SK-N-SH treated with all-trans-retinoic acid at 6 μM for 48 hours (cell line): ENCODE measurements around the gene GNA12.

Experiments used
- ARNTL ChIP-seq: fragments of 450-650 bp; formaldehyde crosslinking; IDR thresholded peaks from 2 replicates; pipeline ENCODE4 v1.5.0; 2020; ENCODE audit warnings: low read depth, mild to moderate bottlenecking, moderate library complexity, borderline replicate concordance
- BACH2 ChIP-seq: fragments of 250-450 bp; sonication (Bioruptor Pico); IDR thresholded peaks from 2 replicates; pipeline ENCODE4 v1.9.0; 2021; ENCODE audit warnings: mild to moderate bottlenecking, borderline replicate concordance
- ZNF70 ChIP-seq: fragments of 450-650 bp; formaldehyde crosslinking; IDR thresholded peaks from 2 replicates; pipeline ENCODE4 v1.5.0; 2020; ENCODE audit warnings: mild to moderate bottlenecking, moderate library complexity
- ZNF8 ChIP-seq: fragments of 450-650 bp; formaldehyde crosslinking; IDR thresholded peaks from 2 replicates; pipeline ENCODE4 v1.5.0; 2020; ENCODE audit warnings: mild to moderate bottlenecking, moderate library complexity
- TF ChIP-seq, protein P1 (sequence below): fragments of 250-450 bp; sonication (Bioruptor Pico); IDR thresholded peaks from 2 replicates; pipeline ENCODE4 v1.8.0; 2020; ENCODE audit warnings: mild to moderate bottlenecking, moderate library complexity, borderline replicate concordance

DNA sequence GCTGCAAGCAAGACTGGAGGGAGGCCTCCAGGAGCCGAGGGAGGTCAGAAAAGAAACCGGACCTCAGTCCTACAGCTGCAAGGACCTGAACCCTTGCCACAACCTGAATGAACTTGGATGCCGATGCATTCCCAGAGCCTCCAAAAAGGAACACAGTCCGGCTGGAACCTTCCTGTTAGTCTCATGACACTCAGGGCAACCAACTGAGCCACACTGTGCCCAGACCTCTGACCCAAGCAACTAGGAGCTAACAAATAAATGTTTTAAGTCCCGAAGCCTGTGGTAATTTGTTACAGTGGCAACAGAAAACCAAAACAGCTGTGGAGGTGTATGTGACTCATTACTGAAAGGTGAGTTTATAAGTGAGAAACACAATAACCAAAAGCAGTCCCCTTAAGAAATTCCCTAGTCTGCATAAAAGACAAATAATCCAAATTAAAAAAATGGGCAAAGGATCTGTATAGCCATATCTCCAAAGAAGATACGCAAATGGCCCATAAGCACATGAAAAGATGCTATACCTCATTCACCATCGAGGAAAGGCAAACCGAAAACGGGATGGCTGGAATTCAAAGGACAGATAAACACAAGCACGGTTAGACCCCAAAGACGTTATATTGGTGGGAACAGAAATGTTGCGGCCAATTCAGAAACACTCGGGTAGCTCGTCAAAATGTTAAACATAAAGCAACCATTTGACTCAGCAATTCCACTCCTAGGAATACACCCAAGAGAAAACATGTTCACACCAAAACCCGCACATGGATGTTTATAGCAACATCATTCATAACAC lies 24.8 kb downstream of the GNA12 start:
- TF ChIP-seq ARNTL (CRISPR knock-in tag) (no peak), ZNF8 (no peak), BACH2 (CRISPR knock-in tag) (no peak), ZNF70 (no peak)
- TF ChIP-seq, protein P1, sequence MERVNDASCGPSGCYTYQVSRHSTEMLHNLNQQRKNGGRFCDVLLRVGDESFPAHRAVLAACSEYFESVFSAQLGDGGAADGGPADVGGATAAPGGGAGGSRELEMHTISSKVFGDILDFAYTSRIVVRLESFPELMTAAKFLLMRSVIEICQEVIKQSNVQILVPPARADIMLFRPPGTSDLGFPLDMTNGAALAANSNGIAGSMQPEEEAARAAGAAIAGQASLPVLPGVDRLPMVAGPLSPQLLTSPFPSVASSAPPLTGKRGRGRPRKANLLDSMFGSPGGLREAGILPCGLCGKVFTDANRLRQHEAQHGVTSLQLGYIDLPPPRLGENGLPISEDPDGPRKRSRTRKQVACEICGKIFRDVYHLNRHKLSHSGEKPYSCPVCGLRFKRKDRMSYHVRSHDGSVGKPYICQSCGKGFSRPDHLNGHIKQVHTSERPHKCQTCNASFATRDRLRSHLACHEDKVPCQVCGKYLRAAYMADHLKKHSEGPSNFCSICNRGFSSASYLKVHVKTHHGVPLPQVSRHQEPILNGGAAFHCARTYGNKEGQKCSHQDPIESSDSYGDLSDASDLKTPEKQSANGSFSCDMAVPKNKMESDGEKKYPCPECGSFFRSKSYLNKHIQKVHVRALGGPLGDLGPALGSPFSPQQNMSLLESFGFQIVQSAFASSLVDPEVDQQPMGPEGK (CRISPR knock-in tag): no peak
